Mucosa of descending colon (tissue), 3 donors: Measurements from ENCODE around the gene ZNF770. TPM values are rescaled to one million over a fixed set of nuclear protein-coding genes. Genes with fewer than 3 reads are reported as not detected.

ENCODE experiments used
- ATAC-seq: fragments of 200-7000 bp; cut with Tn5 transposase; one replicate; pipeline ENCODE4 v1.9.1; 2020; ENCODE audit warnings: mild to moderate bottlenecking, moderate library complexity
- DNase-seq, 3 donors: peaks; one replicate each; pipeline ENCODE4 v3.0.0-alpha.2; 2020
- H3K36me3 ChIP-seq: fragments of 200-600 bp; one replicate; pipeline ENCODE4 v1.8.0; 2021; ENCODE audit warnings: low read depth, mild to moderate bottlenecking
- H3K4me1 ChIP-seq: fragments of 200-600 bp; one replicate; pipeline ENCODE4 v1.8.0; 2021; ENCODE audit warnings: low read depth, mild to moderate bottlenecking
- H3K4me3 ChIP-seq: fragments of 200-600 bp; one replicate; pipeline ENCODE4 v1.8.0; 2021; ENCODE audit warnings: mild to moderate bottlenecking
- H3K9me3 ChIP-seq: fragments of 200-600 bp; one replicate; pipeline ENCODE4 v1.8.0; 2021; ENCODE audit warnings: mild to moderate bottlenecking
- intact Hi-C, 2 donors: fragments of 100-400 bp; cut with DNase I in 1 of 2; cut with micrococcal nuclease in 1 of 2; formaldehyde crosslinking; loops; one replicate each; pipeline versions ENCODE4 v1.11.0 to v1.11.1; 2022; cut with DNase I, micrococcal nuclease
- total RNA-seq, 3 donors: library from RNA; stranded (reverse); fragmentation: NEBNext Ultra II Directional in 2 of 3; extraction: Animal tissue kit (Norgen Biotek cat#: 25700) in 2 of 3; gene quantifications; one replicate each; pipeline versions ENCODE4 v1.2.1 to v1.2.4, GENCODE V29; 2021 to 2023
- TF ChIP-seq, protein P1 (sequence below): fragments of 200-600 bp; IDR thresholded peaks from one replicate; pipeline ENCODE4 v1.8.0; 2022; ENCODE audit warnings: antibody characterized with exemption, mild to moderate bottlenecking
- donor health status: DM: no; HTN: no; CAD: no; lungs with moderate emphysema.
- donor health status: DM: no; HTN: no; CAD: no.
- donor health status: DM: no; HTN: yes; CAD: no.

The ZNF770 gene
- total RNA-seq, 3 donors from 2014 or later: 20.3 to 24.0 (median 21.2) TPM

- no peak overlapping the region for H3K4me3 ChIP-seq
- TF ChIP-seq, protein P1, sequence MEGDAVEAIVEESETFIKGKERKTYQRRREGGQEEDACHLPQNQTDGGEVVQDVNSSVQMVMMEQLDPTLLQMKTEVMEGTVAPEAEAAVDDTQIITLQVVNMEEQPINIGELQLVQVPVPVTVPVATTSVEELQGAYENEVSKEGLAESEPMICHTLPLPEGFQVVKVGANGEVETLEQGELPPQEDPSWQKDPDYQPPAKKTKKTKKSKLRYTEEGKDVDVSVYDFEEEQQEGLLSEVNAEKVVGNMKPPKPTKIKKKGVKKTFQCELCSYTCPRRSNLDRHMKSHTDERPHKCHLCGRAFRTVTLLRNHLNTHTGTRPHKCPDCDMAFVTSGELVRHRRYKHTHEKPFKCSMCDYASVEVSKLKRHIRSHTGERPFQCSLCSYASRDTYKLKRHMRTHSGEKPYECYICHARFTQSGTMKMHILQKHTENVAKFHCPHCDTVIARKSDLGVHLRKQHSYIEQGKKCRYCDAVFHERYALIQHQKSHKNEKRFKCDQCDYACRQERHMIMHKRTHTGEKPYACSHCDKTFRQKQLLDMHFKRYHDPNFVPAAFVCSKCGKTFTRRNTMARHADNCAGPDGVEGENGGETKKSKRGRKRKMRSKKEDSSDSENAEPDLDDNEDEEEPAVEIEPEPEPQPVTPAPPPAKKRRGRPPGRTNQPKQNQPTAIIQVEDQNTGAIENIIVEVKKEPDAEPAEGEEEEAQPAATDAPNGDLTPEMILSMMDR: no peak
- H3K36me3 ChIP-seq: no peaks in the 10 kb centered on the region
- no peak for ATAC-seq
- H3K4me1 ChIP-seq: no peaks in the 10 kb centered on the region
- intact Hi-C loops: no loop called here
- DNase-seq: peak in 1 of 3 donors; percentile 3
- H3K9me3 ChIP-seq: no peaks in the 10 kb centered on the region
Measured at GRCh38 chr15:35019404-35020327, 31.6 kb upstream of the ZNF770 start.

DNA sequence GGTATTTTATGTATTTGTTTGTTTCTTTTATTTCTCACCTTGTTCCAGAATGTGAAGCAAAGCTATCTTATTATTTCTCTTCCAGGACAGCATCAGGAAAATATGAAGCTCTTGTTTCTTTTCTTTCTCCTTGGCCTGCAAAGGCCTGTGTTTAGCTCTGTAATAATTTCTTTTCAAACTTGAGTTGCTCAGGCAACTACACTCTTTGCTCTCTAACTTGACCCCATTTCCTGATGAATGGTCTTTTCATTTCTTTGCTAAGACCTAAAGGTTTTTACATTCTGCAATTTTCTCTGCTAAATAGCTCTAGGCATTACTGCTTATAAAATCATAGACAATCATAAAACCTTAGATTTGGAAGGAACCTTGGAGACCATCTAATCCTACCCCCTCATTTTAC, 26.2 kb upstream of the ZNF770 start:
- intact Hi-C loops: no loop called here
- TF ChIP-seq, protein P1: no peak
- DNase-seq (no peak), ATAC-seq (no peak)
- Histone ChIP-seq H3K36me3 (no peaks in the 10 kb centered on the region), H3K9me3 (no peaks in the 10 kb centered on the region), H3K4me1 (no peaks in the 10 kb centered on the region), H3K4me3 (no peak overlapping the region)

- Histone ChIP-seq H3K36me3 (no peaks in the 10 kb centered on the region), H3K4me1 (no peaks in the 10 kb centered on the region), H3K4me3 (no peak overlapping the region), H3K9me3 (no peaks in the 10 kb centered on the region)
- intact Hi-C loops: no loop called here
- TF ChIP-seq, protein P1: no peak
- ATAC-seq: no peak
- DNase-seq: no peak
Measured at GRCh38 chr15:35013370-35013769, 25.3 kb upstream of the ZNF770 start.

GRCh38 chr15:35007397-35007796, 19.3 kb upstream of the ZNF770 start:
- DNase-seq (no peak), ATAC-seq (no peak)
- H3K4me1 ChIP-seq: no peaks in the 10 kb centered on the region
- intact Hi-C loops: no loop called here
- H3K36me3 ChIP-seq: no peaks in the 10 kb centered on the region
- no peaks in the 10 kb centered on the region for H3K9me3 ChIP-seq
- TF ChIP-seq, protein P1: no peak
- H3K4me3 ChIP-seq: no peak overlapping the region

DNA sequence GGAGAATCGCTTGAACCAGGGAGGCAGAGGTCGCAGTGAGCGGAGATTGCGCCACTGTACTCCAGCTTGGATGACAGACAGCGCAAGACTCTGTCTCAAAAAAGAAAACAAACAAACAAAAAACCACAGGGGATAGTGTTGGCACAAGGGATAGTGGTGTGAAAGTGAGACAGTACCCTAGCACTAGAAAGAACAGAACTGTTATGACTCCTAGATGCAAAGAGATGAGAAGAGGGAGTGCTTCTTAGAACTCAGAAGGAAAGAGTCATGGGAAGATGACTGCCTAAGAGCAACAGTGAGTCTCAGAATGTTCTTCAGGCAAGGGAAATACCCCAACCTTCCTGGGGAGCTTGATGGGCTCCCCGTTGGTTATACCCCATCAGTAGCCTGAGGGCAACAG, 17.8 kb upstream of the ZNF770 start:
- Histone ChIP-seq H3K9me3 (no peaks in the 10 kb centered on the region), H3K4me1 (no peaks in the 10 kb centered on the region), H3K36me3 (no peaks in the 10 kb centered on the region), H3K4me3 (no peak overlapping the region)
- DNase-seq: no peak
- intact Hi-C loops: no loop called here
- ATAC-seq: no peak
- TF ChIP-seq, protein P1: no peak
